ENCODE results near the gene ARHGAP27. TPM values are rescaled to one million over a fixed set of nuclear protein-coding genes. Genes with fewer than 3 reads are reported as not detected.
"Not testable (repeated sequence)": the region's sequence is repeated elsewhere in the genome, so short reads cannot be mapped to it uniquely, and the experiment has no call there.

Gene ARHGAP27
- total RNA-seq, 1 donor from 2014 or later: 2.0 TPM

DNA sequence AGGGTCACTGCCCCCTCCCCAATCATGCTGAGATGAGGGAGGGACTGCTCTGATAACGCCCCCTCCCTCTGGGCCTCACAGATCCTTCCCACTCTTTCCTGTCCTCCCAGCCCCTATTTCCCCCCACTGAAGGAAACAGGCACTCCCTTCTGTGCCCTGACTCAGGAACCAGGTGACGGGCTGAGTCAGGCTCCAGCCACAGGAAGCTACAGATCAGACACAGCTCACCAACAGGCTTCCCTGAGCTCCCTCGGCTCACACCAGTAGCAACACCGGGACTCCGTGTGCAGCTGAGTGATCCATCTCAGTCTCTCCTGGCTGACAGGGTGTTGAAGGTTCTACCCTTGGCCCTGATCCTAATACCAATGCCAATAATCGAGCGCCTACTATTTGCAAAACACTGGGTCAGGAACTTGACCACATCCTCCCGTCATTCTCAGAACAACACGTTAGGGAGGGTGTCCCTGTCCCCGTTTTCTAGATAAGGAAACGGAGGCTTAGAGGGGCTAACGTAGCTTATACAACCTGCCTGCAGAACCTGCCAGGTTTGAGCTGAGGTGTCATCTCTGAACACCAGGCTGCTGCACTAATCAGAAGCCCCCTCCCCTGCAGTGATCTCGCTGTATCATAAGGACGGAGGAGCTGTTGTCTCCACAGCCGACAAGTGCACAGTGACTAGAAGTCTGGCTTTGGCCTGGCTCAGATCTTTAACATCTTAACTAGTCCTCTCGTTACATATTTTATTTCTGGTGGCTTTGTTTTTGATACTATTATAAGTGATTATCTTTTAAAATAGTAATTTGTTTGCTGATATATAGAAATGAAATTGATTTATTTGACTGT is 13.5 kb upstream of the ARHGAP27 start:
- DNase-seq: not testable (repeated sequence)

DNA sequence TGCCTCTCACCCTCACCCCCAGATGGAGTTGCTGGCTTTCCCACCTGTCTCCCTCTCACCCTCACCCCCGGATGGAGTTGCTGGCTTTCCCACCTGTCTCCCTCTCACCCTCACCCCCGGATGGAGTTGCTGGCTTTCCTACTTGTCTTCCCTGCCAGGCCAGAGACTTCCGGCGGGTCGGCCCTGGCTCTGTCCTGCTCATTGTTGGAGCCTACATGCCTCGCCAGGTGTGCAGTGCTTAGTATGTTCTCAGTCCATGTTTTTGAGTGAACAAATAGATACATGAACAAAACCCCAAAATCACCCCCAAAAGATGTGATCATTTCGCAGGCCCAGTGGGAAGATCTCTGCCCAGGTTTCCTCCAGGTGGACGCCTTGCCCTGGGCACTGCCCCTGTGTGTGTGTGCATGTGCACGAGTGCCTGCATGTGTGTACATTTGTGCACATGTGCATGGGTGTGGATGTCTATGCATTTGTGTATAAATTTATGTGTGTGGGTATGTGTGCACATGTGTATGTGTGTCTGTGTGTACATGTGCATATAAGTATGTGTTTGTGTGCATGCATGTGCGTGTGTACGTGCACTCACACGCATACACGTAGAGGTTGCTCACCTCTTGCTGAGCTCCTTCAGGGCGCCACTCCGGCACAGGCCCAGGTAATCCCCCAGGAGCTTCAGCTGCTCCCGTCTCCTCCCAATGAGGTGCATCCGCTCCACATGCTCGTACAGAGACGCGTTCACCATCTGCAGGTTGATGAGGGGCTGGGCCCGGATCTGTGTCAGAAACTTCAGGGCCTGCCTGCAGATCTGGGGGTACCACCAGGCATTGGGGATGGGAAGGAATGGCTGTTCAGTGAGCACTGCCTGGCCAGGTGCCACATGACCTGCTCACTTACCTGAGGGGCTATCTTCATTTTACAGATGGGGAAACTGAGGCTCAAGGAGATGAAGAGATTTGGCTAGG is 12.5 kb upstream of the ARHGAP27 start:
- DNase-seq: not testable (repeated sequence)

- not testable (repeated sequence) for DNase-seq
Measured at GRCh38 chr17:45444301-45444700, 11.6 kb upstream of the ARHGAP27 start.

- not testable (repeated sequence) for DNase-seq
Measured at GRCh38 chr17:45443371-45444260, 10.9 kb upstream of the ARHGAP27 start.

DNA sequence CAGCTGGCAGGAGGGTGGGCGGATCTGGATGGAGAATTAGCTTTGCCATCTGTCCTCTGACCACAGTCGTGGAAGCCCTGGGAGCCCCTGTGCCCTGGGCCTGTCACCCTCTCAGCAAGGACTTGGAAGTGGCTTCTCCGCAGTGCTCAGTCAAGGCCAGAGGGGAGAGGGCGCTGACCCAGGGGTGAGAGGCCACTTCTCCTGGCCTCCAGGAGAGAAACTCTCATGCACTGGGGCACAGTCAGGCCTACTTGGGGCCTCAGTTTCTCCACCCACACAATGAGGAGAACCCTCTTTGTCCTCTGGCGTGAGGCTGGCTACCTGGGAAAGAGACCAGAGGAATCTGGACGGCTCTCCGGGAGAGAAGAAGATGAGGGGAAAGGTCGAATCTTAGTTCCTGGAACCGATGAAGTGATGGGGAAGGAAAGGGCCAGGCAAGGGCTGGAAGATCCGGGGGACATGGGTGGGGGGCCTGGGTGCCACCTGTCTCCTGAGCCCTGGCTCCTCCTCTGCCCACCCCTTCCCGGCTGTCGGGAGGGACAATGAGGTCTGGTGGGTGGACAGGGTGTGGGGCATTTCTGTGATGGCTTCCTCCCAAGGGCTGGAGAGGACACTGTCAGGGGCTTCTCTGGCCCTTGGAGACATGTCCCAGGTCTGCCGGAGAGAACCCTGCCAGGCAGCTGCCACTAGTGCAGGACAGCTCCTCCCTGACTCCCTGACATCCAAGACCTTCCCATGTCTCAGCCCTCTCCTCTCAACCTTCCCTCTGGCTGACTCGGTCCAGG is 9.0 kb upstream of the ARHGAP27 start:
- no peak for DNase-seq

- not testable (repeated sequence) for DNase-seq
Measured at GRCh38 chr17:45440839-45441515, 8.3 kb upstream of the ARHGAP27 start.

GRCh38 chr17:45440161-45440778 is 7.6 kb upstream of the ARHGAP27 start:
- no peak for DNase-seq

DNA sequence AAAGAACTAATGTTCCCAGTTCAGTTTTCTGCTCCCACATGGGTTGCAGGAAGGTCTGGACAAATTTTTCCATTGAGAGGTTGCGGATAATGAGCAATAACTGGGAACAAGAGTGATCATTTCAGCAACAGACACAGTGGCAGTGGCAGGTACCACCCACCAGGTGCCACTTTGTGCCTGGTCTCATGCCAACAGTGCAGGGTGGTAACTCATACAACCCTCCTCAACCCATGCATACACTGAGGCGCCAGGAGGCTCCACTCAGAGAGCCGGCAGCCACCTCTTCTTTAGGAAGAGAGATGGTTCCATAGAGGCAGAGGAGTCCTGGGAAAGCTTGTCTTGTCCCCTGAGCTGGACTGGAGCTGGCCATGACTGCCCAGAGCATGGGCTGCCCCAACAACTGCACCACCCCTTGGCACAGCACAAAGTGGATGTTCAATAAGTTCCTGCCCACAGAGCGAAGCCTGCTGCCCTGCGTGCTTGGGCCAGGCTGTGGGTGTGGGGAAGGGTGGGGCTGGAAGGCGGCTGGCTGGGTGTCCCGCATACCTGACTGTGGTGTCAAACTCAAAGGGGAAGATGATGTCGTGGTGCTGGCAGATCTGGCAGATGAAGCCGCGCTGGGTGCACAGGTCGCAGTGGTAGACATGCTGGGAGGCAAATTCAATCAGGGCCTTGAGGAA is 6.4 kb upstream of the ARHGAP27 start:
- no peak for DNase-seq

DNA sequence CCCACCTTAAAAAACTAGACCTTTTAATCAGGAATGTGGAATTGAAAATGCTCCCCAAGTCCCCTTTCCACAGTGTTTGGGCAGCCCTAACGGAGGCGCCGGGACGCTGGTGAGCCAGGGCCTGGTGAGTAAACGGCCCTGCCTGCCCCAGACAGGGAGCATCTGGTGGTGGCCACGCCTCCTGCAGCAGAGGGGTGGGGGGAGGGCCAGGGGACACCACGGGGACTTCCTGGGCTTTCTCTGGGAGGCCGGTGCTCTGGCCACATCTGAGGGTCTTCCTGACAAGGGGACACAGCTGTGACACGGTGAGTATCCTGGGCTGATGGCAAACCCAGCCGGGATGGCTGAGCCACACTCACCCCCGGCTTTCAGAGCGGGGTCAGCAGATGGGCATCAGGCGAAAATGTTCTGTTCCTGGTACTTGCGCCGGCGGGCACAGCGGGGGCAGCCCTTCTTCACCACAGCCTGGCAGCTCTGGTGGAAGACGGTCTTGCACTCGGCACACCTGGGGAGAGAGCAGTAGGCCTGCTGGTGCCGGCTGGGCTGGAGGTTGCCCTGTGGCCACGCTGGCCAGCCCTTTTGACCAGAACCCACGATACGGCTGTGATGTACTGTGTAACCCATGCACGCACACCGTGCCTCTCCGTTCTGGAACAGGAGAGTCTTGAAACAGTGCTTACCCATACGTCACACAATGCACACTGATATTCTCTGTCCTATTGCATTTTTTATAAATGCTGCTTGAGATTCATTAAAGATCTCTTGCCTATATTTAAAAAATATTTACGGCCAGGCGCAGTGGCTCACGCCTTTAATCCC is 5.0 kb upstream of the ARHGAP27 start:
- DNase-seq: no peak

DNA sequence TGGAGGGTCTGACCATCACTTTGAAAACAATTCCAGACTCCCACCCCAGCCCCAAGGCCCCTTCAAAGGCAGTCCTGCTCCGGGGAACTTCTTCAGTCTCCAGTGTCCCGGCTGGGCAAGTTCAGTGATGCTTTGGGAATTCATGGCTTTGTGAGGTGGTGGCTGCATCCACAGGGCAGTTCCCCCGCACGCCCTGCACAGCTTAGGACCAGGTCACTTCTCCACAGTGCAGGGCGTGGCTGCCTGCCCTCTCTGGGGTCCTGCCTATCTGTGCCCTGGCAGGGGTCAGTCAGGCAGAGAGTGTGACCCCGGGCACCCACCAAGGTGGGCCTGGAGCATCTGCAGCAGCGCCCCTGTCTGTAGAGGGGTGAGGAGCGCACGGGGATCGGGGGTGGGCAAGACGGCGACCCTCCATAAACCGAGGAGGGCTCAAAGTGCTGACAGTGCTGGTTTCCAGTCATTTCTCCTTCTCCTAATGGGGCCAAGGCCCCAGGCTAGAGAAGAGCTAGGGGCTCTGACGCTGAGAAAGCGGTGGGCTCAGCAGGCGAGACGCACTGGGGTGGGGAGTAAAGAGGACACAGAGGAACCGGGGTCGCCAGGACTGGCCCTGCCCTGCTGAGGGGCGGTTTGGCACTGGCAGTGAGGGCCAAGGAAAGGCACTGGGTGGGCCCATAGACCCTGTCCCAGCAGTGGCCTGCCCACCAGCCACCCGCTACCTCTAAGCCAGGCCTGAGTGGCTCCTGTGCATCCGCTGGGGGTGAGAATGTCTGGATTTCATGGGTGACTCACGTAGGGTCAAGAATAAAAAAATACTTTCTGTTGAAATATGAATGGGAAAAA is 4.2 kb upstream of the ARHGAP27 start:
- no peak for DNase-seq

DNA sequence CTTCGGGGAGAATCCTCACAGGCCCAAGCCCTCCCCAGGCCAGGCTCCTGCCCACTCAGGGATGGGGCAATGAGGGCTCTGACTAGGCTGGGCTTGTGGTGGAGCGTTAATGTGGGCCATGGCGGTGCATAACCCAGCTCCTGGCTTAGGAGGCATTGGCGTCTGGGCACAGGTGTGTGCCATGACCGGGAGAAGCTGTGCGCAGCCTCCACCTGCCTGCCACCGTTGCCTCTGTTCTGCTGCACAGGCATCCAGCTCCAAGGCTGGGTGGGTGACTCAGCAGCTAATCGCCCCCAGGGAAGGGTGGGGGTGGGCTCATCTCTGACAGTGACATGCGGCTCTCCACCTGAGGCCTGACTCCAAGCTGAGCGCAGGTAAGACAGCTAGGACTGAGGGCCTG is 3.5 kb upstream of the ARHGAP27 start:
- no peak for DNase-seq

GRCh38 chr17:45435481-45435880 is 2.8 kb upstream of the ARHGAP27 start:
- DNase-seq: no peak

- DNase-seq: no peak
Measured at GRCh38 chr17:45433159-45433535, 477 bp upstream of the ARHGAP27 start.

DNA sequence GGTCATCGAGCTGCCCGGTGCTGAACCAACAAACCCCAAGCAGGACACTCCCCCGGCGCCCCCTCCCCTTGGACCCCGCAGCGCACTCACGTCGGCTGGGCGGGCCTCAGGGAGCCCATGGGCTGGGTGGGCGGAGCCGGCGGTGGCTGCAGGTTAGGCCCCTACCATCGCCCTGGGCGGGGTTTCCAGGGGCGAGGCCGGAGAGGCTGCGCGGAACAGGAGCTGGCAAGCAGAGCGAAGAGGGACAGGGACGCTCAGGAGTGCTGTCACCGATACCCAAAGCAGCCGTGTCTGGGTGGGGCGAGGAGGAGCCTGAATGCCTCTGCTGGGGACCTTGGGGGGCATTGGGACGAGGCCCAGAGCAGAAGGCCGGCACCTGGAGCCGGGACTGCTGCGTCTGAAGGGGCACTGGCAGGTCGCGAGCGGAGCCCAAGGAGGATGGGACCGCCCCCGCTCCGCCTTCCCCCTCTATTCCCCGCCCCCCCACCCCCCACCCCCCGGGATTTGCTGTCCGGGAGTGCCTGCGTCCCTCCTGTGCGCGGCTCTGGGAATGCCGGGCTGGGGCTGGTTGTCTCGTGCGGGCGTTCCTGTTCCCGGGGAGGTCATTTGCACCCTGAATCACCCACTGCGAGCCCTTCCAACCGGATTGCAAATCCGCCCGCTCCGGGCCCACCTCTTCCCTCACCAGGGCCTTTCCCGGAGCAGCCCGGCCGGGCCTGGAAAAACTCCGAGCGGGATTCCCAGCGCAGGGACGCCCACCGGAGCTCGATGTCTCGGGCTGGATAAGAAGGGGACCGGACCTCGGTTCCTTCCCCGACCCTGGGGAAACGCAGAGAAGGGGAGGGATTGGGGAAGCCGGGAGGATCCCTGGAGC is 902 bp downstream of the ARHGAP27 start:
- peak; percentile 36 for DNase-seq

DNA sequence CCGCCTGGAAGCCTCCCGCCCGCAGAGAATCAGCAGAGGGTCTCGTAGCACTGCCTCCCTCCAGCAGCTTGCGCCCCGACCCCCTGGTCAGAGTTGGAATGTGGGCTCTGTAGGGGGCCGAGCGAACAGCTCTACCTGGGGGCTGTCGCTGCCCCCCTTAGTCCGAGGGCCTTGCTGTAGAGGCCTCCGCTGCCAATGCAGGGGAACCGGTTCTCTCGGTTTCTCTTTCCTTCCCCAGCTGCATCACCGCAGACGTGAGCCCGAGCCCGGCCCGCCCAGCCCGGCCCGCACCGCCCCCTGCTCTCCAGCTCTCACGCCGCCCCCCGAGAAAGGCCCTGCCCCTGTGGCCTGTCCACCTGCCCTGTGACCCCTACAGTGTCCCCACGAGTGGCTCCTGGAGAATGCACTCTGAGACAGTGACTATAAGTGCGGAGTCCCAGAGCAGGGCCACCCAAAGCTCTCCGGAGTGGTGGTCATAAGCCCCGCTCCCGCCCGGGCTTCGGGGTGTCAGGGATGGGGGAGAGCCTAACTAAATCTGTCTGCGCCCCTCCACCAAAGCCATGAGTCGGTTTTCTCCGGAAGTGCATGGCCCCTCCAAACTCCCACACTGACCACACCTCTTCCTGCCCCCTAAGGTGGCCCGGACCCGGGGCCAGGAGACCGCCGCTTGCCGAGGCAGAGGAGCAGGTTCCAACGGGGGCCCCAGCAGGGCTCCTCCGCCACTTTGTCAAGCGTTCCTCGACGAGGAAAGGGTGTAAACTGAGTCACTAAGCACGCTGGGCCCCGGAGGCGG is 1.7 kb downstream of the ARHGAP27 start:
- no peak for DNase-seq
